GM23338 (cell line): ENCODE results near the gene CANX. TPM values are rescaled to one million over a fixed set of nuclear protein-coding genes. Genes with fewer than 3 reads are reported as not detected.

Source experiments
- ATAC-seq: fragments of 200-7000 bp; cut with Tn5 transposase; 3 replicates; pipeline ENCODE4 v1.9.1; 2020
- DNase-seq: peaks from one replicate; pipeline ENCODE4 v3.0.0-alpha.2; 2015; ENCODE audit warnings: low spot score
- H2AFZ ChIP-seq: fragments of 200-600 bp; sonication (generic); 2 replicates; pipeline ENCODE4 v1.8.0; 2016; ENCODE audit warnings: antibody characterized with exemption, mild to moderate bottlenecking, moderate library complexity
- H3F3A ChIP-seq: fragments of 200-600 bp; sonication (generic); replicated peaks from 2 replicates; pipeline ENCODE4 v1.8.0; 2017; ENCODE audit warnings: antibody characterized with exemption, mixed run types, low read depth
- H3K27ac ChIP-seq: fragments of 200-600 bp; sonication (generic); 2 replicates; pipeline ENCODE4 v1.6.1; 2016; ENCODE audit warnings: low read depth
- H3K27me3 ChIP-seq: fragments of 200-600 bp; sonication (generic); 2 replicates; pipeline ENCODE4 v1.8.0; 2016; ENCODE audit warnings: mild to moderate bottlenecking, mixed run types, moderate library complexity; ENCODE audit not compliant: insufficient read depth
- H3K36me3 ChIP-seq: fragments of 200-600 bp; sonication (generic); 2 replicates; pipeline ENCODE4 v1.8.0; 2016; ENCODE audit warnings: mild to moderate bottlenecking; ENCODE audit not compliant: insufficient read depth
- H3K4me1 ChIP-seq: fragments of 200-600 bp; sonication (generic); 2 replicates; pipeline ENCODE4 v1.8.0; 2016; ENCODE audit warnings: mild to moderate bottlenecking, moderate library complexity; ENCODE audit not compliant: insufficient read depth
- H3K4me2 ChIP-seq: fragments of 200-600 bp; sonication (generic); 2 replicates; pipeline ENCODE4 v1.7.1; 2017; ENCODE audit warnings: mixed run types
- H3K4me3 ChIP-seq: fragments of 200-600 bp; sonication (generic); 2 replicates; pipeline ENCODE4 v1.6.1; 2016; ENCODE audit warnings: mixed run types
- H3K79me2 ChIP-seq: fragments of 200-600 bp; sonication (generic); replicated peaks from 2 replicates; pipeline ENCODE4 v1.8.0; 2017; ENCODE audit warnings: mild to moderate bottlenecking; ENCODE audit not compliant: insufficient read depth
- H3K9me2 ChIP-seq: fragments of 200-600 bp; sonication (generic); 2 replicates; pipeline ENCODE4 v1.8.0; 2017; ENCODE audit not compliant: insufficient read depth
- H4K20me1 ChIP-seq: fragments of 200-600 bp; sonication (generic); replicated peaks from 2 replicates; pipeline ENCODE4 v1.8.0; 2017; ENCODE audit warnings: mild to moderate bottlenecking; ENCODE audit not compliant: insufficient read depth
- H3K27ac Mint-ChIP-seq: 2 replicates; pipeline ENCODE4 v1.8.0; 2020; ENCODE audit warnings: inconsistent platforms, mild to moderate bottlenecking, moderate library complexity, mixed read lengths
- H3K27me3 Mint-ChIP-seq: 3 replicates; pipeline ENCODE4 v1.8.0; 2022; ENCODE audit warnings: low read depth, mild to moderate bottlenecking, moderate library complexity, mixed read lengths, inconsistent platforms; ENCODE audit not compliant: insufficient read depth, poor library complexity
- H3K36me3 Mint-ChIP-seq: 3 replicates; pipeline ENCODE4 v1.8.0; 2021; ENCODE audit warnings: low read depth, mild to moderate bottlenecking, inconsistent platforms, moderate library complexity, mixed read lengths
- H3K4me1 Mint-ChIP-seq: 3 replicates; pipeline ENCODE4 v1.8.0; 2020; ENCODE audit warnings: mild to moderate bottlenecking, inconsistent platforms, mixed read lengths
- H3K4me3 Mint-ChIP-seq: 3 replicates; pipeline ENCODE4 v1.8.0; 2021; ENCODE audit warnings: moderate library complexity, mild to moderate bottlenecking, inconsistent platforms, mixed read lengths
- H3K9me3 Mint-ChIP-seq: 3 replicates; pipeline ENCODE4 v1.8.0; 2020; ENCODE audit warnings: moderate library complexity, mild to moderate bottlenecking, inconsistent platforms, mixed read lengths
- CREB1 ChIP-seq: fragments of 250-450 bp; sonication (Bioruptor Pico); IDR thresholded peaks from 2 replicates; pipeline ENCODE4 v1.5.0; 2020; ENCODE audit warnings: low read depth, mild to moderate bottlenecking, moderate library complexity
- CTCF ChIP-seq, 2 experiments: fragments of 200-600 bp in 1 of 2; sonication (generic) in 1 of 2; conservative IDR thresholded peaks; 2 replicates each; pipeline versions ENCODE4 v1.5.1 to v1.6.1; 2016 to 2017; ENCODE audit warnings: antibody characterized with exemption in 2 of 2, low read depth in 2 of 2, mild to moderate bottlenecking in 2 of 2, moderate library complexity in 1 of 2
- ETS1 ChIP-seq: IDR thresholded peaks from 2 replicates; pipeline ENCODE4 v1.6.1; 2016; ENCODE audit warnings: antibody characterized with exemption
- EZH2 ChIP-seq: fragments of 200-600 bp; sonication (generic); IDR thresholded peaks from one replicate; pipeline ENCODE4 v1.8.0; 2017; ENCODE audit warnings: antibody characterized with exemption, mild to moderate bottlenecking, low read depth; ENCODE audit not compliant: unreplicated experiment
- EZH2phosphoT487 ChIP-seq: fragments of 200-600 bp; sonication (generic); IDR thresholded peaks from one replicate; pipeline ENCODE4 v1.8.1; 2018; ENCODE audit warnings: antibody characterized with exemption; ENCODE audit not compliant: unreplicated experiment
- JUNB ChIP-seq: IDR thresholded peaks from one replicate; pipeline ENCODE4 v1.6.1; 2016; ENCODE audit warnings: antibody characterized with exemption; ENCODE audit not compliant: unreplicated experiment
- NANOG ChIP-seq: IDR thresholded peaks from 2 replicates; pipeline ENCODE4 v1.6.1; 2016; ENCODE audit warnings: antibody characterized with exemption, borderline replicate concordance
- POLR2AphosphoS5 ChIP-seq: IDR thresholded peaks from 2 replicates; pipeline ENCODE4 v1.6.1; 2016; ENCODE audit warnings: antibody characterized with exemption, low read depth
- REST ChIP-seq: IDR thresholded peaks from one replicate; pipeline ENCODE4 v1.6.1; 2018; ENCODE audit warnings: antibody characterized with exemption; ENCODE audit not compliant: unreplicated experiment
- STAT1 ChIP-seq: IDR thresholded peaks from one replicate; pipeline ENCODE4 v1.6.1; 2016; ENCODE audit warnings: antibody characterized with exemption; ENCODE audit not compliant: unreplicated experiment
- ZNF114 ChIP-seq: fragments of 250-450 bp; sonication (Bioruptor Pico); IDR thresholded peaks from 2 replicates; pipeline ENCODE4 v1.5.0; 2020; ENCODE audit warnings: mild to moderate bottlenecking, moderate library complexity
- ZNF331 ChIP-seq: fragments of 250-450 bp; sonication (Bioruptor Pico); IDR thresholded peaks from 2 replicates; pipeline ENCODE4 v1.5.0; 2020; ENCODE audit warnings: low read depth, mild to moderate bottlenecking, moderate library complexity
- ZNF462 ChIP-seq: fragments of 250-450 bp; sonication (Bioruptor Pico); IDR thresholded peaks from 2 replicates; pipeline ENCODE4 v1.5.0; 2020; ENCODE audit warnings: mild to moderate bottlenecking, moderate library complexity
- polyA plus RNA-seq: library from polyadenylated mRNA; unstranded; fragments of >200 nt; fragmentation: Nextera tagmentation; extraction: Ambion mirVana; gene quantifications from 2 replicates; pipeline ENCODE4 v1.2.1, GENCODE V29; 2016
- total RNA-seq: library from RNA; depleted of rRNA; stranded (reverse); fragments of >200 nt; shearing (Covaris generic); gene quantifications from 2 replicates; pipeline ENCODE4 v1.2.3, GENCODE V29; 2014

The CANX gene
- total and polyA plus RNA-seq, 2 experiments from 2014 or later, result 177 to 530 TPM

GRCh38 chr5:179772351-179772750 lies 73.6 kb downstream of the CANX start (continued):
- TF ChIP-seq ZNF462 (CRISPR knock-in tag) (no peak), EZH2phosphoT487 (no peak), CREB1 (CRISPR knock-in tag) (no peak)

GRCh38 chr5:179773686-179774040 lies 74.9 kb downstream of the CANX start:
- H2AFZ ChIP-seq, result no peak overlapping the region
- H3K36me3 Mint-ChIP-seq, result peaks cover 84% of the 10 kb centered on the region
- H3K4me1 Mint-ChIP-seq, result no peaks in the 10 kb centered on the region; the same call in 2 of the 3 replicates
- ATAC-seq (no peak), DNase-seq (no peak)
- no peaks in the 10 kb centered on the region for H3K4me1 ChIP-seq
- H3K27me3 Mint-ChIP-seq, result peaks cover 10% of the 10 kb centered on the region
- H3K79me2 ChIP-seq, result peaks cover 5% of the 10 kb centered on the region; the same call in 1 of the 2 replicates
- H3K36me3 ChIP-seq, result peaks cover 59% of the 10 kb centered on the region
- no peaks in the 10 kb centered on the region for H3K9me3 Mint-ChIP-seq
- H3K27ac Mint-ChIP-seq, result no peak overlapping the region
- peaks cover 17% of the 10 kb centered on the region; the same call in 1 of the 2 replicates for H3F3A ChIP-seq
- H4K20me1 ChIP-seq, result peaks cover 21% of the 10 kb centered on the region
- no peak overlapping the region for H3K4me3 Mint-ChIP-seq
- no peaks in the 10 kb centered on the region for H3K27me3 ChIP-seq
- no peaks in the 10 kb centered on the region for H3K9me2 ChIP-seq
- H3K27ac ChIP-seq, result no peak overlapping the region
- H3K4me3 ChIP-seq, result no peak overlapping the region
- H3K4me2 ChIP-seq, result no peak overlapping the region
- TF ChIP-seq EZH2 (no peak), POLR2AphosphoS5 (no peak), ETS1 (no peak), STAT1 (no peak), ZNF114 (CRISPR knock-in tag) (no peak), NANOG (no peak), ZNF331 (no peak), JUNB (no peak), REST (no peak), EZH2phosphoT487 (no peak), CTCF (conservative IDR thresholded peaks at IDR 0.05; ENCODE audit: low read depth in 2 of 2) (no peak), CREB1 (CRISPR knock-in tag) (no peak)
